Kidney (tissue), 14 donors: Measurements from ENCODE around the gene RFC2. TPM values are rescaled to one million over a fixed set of nuclear protein-coding genes. Genes with fewer than 3 reads are reported as not detected.
A peak's percentile ranks its signal among the peaks of the same experiment; 100 is the strongest.
"Not testable (repeated sequence)": the region's sequence is repeated elsewhere in the genome, so short reads cannot be mapped to it uniquely, and the experiment has no call there.

Experiments
- DNase-seq, 5 donors: peaks; one replicate each; pipeline ENCODE4 v3.0.0-alpha.2; 2013 to 2020
- FAIRE-seq: peaks from 2 replicates; lab custom pipeline; 2012; peaks lifted over from hg19 to GRCh38; lab: Jason Lieb, UNC
- H3K27ac ChIP-seq, 2 donors: one replicate each; pipeline ENCODE4 v1.7.0; 2013; ENCODE audit warnings: low read depth in 2 of 2, low read length in 2 of 2, inconsistent platforms in 1 of 2
- H3K27me3 ChIP-seq: one replicate; pipeline ENCODE4 v1.7.1; 2013; ENCODE audit warnings: low read length, inconsistent platforms; ENCODE audit not compliant: control insufficient read depth, insufficient read depth
- H3K36me3 ChIP-seq, 3 donors: one replicate each; pipeline versions ENCODE4 v1.7.0 to v1.7.1; 2013; ENCODE audit warnings: low read length in 3 of 3, control low read depth in 1 of 3, inconsistent platforms in 1 of 3; ENCODE audit not compliant: insufficient read depth in 3 of 3, control insufficient read depth in 2 of 3
- H3K4me1 ChIP-seq, 3 donors: one replicate each; pipeline versions ENCODE4 v1.7.0 to v1.7.1; 2013; ENCODE audit warnings: low read length in 3 of 3, inconsistent platforms in 1 of 3, low read depth in 1 of 3; ENCODE audit not compliant: control insufficient read depth in 2 of 3, insufficient read depth in 2 of 3
- H3K4me3 ChIP-seq, 3 donors: one replicate each; pipeline versions ENCODE4 v1.7.0 to v1.8.1; 2013; ENCODE audit warnings: low read length in 3 of 3, control low read depth in 1 of 3, inconsistent platforms in 1 of 3
- H3K9ac ChIP-seq, 3 donors: one replicate each; pipeline versions ENCODE4 v1.7.0 to v1.7.1; 2013; ENCODE audit warnings: low read length in 3 of 3, control low read depth in 1 of 3, inconsistent platforms in 1 of 3
- H3K9me3 ChIP-seq, 3 donors: one replicate each; pipeline versions ENCODE4 v1.7.0 to v1.7.1; 2013; ENCODE audit warnings: low read length in 3 of 3, control low read depth in 1 of 3, inconsistent platforms in 1 of 3; ENCODE audit not compliant: control insufficient read depth in 2 of 3, insufficient read depth in 1 of 3
- CTCF ChIP-seq: IDR thresholded peaks from 3 replicates; pipeline ENCODE4 v1.5.1; 2012; ENCODE audit warnings: mild to moderate bottlenecking, moderate library complexity, borderline replicate concordance; ENCODE audit not compliant: insufficient read depth; ENCODE audit errors: extremely low read depth
- intact Hi-C: fragments of 100-400 bp; cut with DNase I; formaldehyde crosslinking; loops from one replicate; pipeline ENCODE4 v1.11.1; 2022
- polyA plus RNA-seq: library from polyadenylated mRNA; stranded (reverse); fragments of 350-450 nt; fragmentation: Illumina TruSeq; extraction: RNeasy Lipid Tissue Mini Kit (QIAGEN cat#74804); gene quantifications from one replicate; pipeline ENCODE4 v1.2.3, GENCODE V29; 2014; ENCODE audit warnings: low read depth, low replicate concordance; ENCODE audit not compliant: insufficient read depth
- total RNA-seq: library from RNA; stranded (reverse); fragmentation: NEBNext Ultra II Directional; extraction: Animal tissue kit (Norgen Biotek cat#: 25700); gene quantifications from one replicate; pipeline ENCODE4 v1.2.1, GENCODE V29; 2021
- donor health status: control.
- donor health status: control.
- donor health status: control.
- donor health status: control.
- donor health status: control.
- donor health status: DM: yes; HTN: yes; CAD: no.
- donor health status: Normal renal cell carcinoma (clear cell type).

RFC2 gene
- total and polyA plus RNA-seq, 2 donors from 2014 or later = 16.2 to 21.1 TPM

DNA sequence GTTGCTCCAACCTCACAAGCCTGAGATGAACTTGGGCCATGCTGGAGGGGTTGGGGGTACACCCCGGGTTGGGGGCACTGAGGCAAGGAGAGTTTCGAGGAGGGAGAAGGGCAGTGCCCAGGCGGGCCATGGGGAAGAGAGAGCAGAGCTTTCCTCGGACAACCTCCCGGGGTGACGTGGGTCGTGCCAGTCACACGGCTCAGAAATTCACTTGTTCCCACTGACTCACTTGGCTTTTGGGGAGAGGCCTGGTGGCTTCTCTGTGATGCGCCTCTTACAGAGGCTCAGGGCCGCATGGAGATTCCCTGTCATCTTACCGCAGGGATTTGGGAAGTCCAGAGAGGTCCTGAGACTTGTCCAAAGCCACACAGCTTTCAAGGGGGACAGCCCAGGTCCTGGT lies 41.5 kb downstream of the RFC2 start:
- no peak for TF ChIP-seq CTCF
- DNase-seq (peak in 1 of 5 donors; percentile 65), FAIRE-seq (no peak)
- Histone ChIP-seq H3K27me3 (no peaks in the 10 kb centered on the region), H3K4me1 (no peaks in the 10 kb centered on the region), H3K4me3 (no peak overlapping the region), H3K36me3 (no peaks in the 10 kb centered on the region), H3K9ac (no peak overlapping the region), H3K9me3 (no peaks in the 10 kb centered on the region), H3K27ac (no peak overlapping the region)
- intact Hi-C loops = no loop called here

DNA sequence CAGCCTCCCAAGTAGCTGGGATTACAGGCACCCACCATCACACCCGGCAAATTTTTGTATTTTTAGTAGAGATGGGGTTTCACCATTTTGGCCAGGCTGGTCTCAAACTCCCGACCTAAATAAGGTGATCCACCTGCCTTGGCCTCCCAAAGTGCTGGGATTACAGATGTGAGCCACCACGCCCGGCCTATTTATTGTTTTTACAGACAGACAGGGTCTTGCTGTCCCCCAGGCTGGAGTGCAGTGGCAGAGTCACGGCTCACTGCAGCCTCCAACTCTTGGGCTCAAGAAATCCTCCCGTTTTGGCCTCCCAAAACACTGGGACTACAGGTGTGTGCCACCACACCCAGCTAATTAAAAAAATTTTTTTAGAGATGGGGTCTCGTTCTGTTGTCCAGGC lies 46.0 kb downstream of the RFC2 start:
- H3K36me3 ChIP-seq, H3K9me3 ChIP-seq, H3K4me1 ChIP-seq, H3K4me3 ChIP-seq, FAIRE-seq, H3K27ac ChIP-seq, H3K9ac ChIP-seq, H3K27me3 ChIP-seq: not testable (repeated sequence)
- DNase-seq = peak in 1 of 5 donors; percentile 25
- intact Hi-C loops = loop anchor here (5.0 kb wide), 1 partner anchor 194 kb away; no protein-coding TSS in a partner anchor

GRCh38 chr7:74207586-74207985 lies 46.6 kb downstream of the RFC2 start:
- H3K36me3 ChIP-seq = no peaks in the 10 kb centered on the region
- no peak for TF ChIP-seq CTCF
- H3K27me3 ChIP-seq = no peaks in the 10 kb centered on the region
- no peak overlapping the region for H3K4me3 ChIP-seq
- H3K27ac ChIP-seq = no peak overlapping the region
- intact Hi-C loops = loop anchor here (5.0 kb wide), 1 partner anchor 195 kb away; no protein-coding TSS in a partner anchor
- peaks cover 0 to 2% (median 0%) of the 10 kb centered on the region in 3 donors for H3K4me1 ChIP-seq
- no peaks in the 10 kb centered on the region for H3K9me3 ChIP-seq
- peak in 1 of 5 donors; percentile 39 for DNase-seq
- no peak overlapping the region for H3K9ac ChIP-seq
- no peak for FAIRE-seq

DNA sequence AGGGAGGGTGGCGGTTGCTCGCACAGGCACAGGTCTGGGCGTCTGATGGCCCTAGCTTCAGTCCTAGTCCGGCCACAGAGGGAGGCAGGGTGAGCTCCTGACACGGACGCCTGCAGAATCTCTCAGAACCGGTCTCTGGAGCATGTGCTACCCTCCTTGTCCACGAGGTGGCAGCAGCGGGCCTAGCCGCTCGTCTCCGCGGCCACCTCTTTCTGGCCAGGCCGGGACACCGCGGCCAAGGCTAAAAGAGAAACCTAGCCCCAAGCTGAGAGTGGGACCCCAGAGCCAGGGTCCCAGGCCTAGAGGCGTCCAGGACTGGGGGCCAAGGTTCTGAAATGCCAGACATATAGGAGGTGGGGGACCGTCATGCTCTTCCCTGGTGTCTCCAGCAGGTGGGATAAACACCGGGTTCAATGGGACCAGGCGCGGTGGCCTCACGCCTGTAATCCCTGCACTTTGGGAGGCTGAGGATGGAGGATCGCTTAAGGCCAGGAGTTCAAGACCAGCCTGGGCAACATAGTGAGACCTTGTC lies 47.5 kb downstream of the RFC2 start:
- Histone ChIP-seq H3K9me3 (no peaks in the 10 kb centered on the region), H3K9ac (peak overlapping the region in 1 of 3 donors; percentile 34), H3K36me3 (no peaks in the 10 kb centered on the region), H3K4me1 (peaks cover 0 to 2% (median 0%) of the 10 kb centered on the region in 3 donors), H3K27ac (no peak overlapping the region), H3K27me3 (no peaks in the 10 kb centered on the region), H3K4me3 (peak overlapping the region in 1 of 3 donors; percentile 41)
- TF ChIP-seq CTCF = peak; percentile 95
- peak; percentile 81 to 94 (median 86) for DNase-seq
- intact Hi-C loops = loop anchor here (5.0 kb wide), 1 partner anchor 196 kb away; no protein-coding TSS in a partner anchor
- FAIRE-seq = no peak

GRCh38 chr7:74206052-74206451 lies 48.1 kb downstream of the RFC2 start:
- FAIRE-seq = not testable (repeated sequence)

More at GRCh38 chr7:74206052-74206451, 48.1 kb downstream of the RFC2 start:
- not testable (repeated sequence) for DNase-seq, H3K4me1 ChIP-seq, H3K4me3 ChIP-seq, H3K9ac ChIP-seq, H3K9me3 ChIP-seq, H3K36me3 ChIP-seq, H3K27me3 ChIP-seq, H3K27ac ChIP-seq
- intact Hi-C loops = loop anchor here (5.0 kb wide), 1 partner anchor 196 kb away; no protein-coding TSS in a partner anchor
